ENCODE results near the gene TICAM1.
A peak's percentile ranks its signal among the peaks of the same experiment; 100 is the strongest.

Gene TICAM1

DNA sequence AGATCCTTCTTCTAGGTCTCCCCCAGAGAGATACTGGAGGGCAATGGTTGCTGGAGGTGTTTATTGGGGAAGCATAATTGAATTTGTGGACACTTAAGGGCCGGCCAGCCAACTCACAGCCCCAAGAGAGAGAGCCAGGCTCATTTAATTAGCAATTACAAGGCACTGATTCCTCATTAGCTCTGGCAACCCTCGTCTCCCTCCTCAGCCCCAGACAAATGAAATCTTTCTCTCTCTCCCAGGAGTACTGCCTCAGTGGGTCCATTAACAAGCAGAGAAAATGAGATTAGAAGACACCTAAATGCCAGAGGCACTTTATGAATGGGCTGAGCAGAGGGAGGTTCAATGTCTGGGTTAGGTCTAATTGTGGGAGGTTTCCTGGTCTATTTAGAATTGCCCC, 58.9 kb downstream of the TICAM1 start:
- DNase-seq (ENCODE audit: low read depth in 2 of 2): no peak

DNA sequence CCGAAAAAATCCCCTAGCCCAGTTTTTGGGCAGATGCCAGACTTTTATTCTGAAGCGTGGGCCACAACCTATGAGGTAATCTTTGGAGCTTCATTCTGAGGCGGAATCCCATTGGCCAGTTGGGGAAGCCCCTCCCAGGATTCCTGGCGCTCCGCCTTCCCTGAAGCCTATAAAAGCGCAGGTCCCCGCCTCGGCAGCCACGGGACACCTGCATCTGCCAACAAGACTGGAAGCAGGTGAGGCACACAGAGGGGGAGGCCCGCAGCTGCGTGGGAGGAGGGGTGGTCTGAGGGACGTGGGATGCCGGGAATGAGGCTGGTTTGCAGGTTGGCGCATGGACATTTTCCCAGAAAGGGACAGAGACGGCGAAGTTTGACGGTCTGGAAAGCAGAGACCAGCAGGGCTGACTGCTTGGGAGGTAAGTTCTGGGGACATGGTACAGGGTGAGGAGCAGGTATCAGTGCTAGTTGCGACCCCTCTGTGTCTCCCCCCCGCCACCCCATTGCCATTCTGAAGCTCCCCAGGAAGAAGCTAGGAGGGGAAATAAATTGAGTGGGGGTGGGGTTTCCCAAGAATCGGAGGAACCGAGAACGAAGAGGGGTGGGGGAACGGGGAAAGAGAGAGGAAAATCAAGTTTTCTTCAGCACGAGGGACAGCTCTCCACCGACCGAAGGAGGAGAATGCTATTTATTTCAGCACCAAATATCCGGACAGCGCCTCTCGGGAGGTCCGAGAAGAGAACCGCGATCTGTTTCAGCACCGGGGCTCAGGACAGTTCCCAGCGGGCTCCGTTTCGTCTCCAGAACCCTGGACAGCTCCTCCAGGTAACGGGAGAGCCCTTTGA, 62.4 kb downstream of the TICAM1 start:
- DNase-seq (ENCODE audit: low read depth in 2 of 2): peak; percentile 49 to 59

Data from stimulated activated CD8-positive, alpha-beta memory T cell treated with anti-CD3 and anti-CD28 coated beads, Interleukin-7, amount 100 ng/mL, for 1 hour (primary cell).